ENCODE data around the gene BMP2K. TPM values are rescaled to one million over a fixed set of nuclear protein-coding genes. Genes with fewer than 3 reads are reported as not detected.

Gene BMP2K
- total RNA-seq, 2 experiments from 2014 or later, result 4.6 to 5.6 TPM

- no peak for TF ChIP-seq CTCF (IDR thresholded peaks at IDR 0.05)
- Histone ChIP-seq H3K4me3 (ENCODE audit: low read length) (no peak overlapping the region), H3K4me1 (ENCODE audit: insufficient read depth, low read length) (no peaks in the 10 kb centered on the region), H3K36me3 (ENCODE audit: insufficient read depth, low read length) (peaks cover 48% of the 10 kb centered on the region), H3K9me3 (ENCODE audit: control insufficient read depth in 1 of 2, insufficient read depth in 1 of 2, low read length in 2 of 2) (no peaks in the 10 kb centered on the region), H3K27ac (ENCODE audit: low read depth in 1 of 2, low read length in 2 of 2) (no peak overlapping the region), H3K27me3 (ENCODE audit: control insufficient read depth in 1 of 2, insufficient read depth in 2 of 2, low read length in 2 of 2) (no peaks in the 10 kb centered on the region)
- ATAC-seq (ENCODE audit: poor library complexity) (no peak), DNase-seq (no peak)
- Mint-ChIP-seq H3K4me1 (ENCODE audit: low read depth) (no peaks in the 10 kb centered on the region), H3K9me3 (no peaks in the 10 kb centered on the region), H3K27me3 (no peaks in the 10 kb centered on the region), H3K27ac (no peak overlapping the region), H3K36me3 (ENCODE audit: low read depth) (peaks cover 57% of the 10 kb centered on the region), H3K4me3 (no peak overlapping the region)
- intact Hi-C loops (cut with DNase I, micrococcal nuclease), result no loop called here
- CTCF ChIA-PET, result interaction anchor here (1.1 kb wide), 1 partner anchor 9 kb away, joined by 3 read pairs; no protein-coding TSS in a partner anchor
- POLR2A ChIA-PET, result no interaction called here
These were observed 146.1 kb downstream of the BMP2K start for GRCh38 chr4:78922207-78922606.

- Mint-ChIP-seq H3K4me1 (ENCODE audit: low read depth) (no peaks in the 10 kb centered on the region), H3K27ac (no peak overlapping the region), H3K9me3 (no peaks in the 10 kb centered on the region), H3K27me3 (no peaks in the 10 kb centered on the region), H3K36me3 (ENCODE audit: low read depth) (peaks cover 63% of the 10 kb centered on the region), H3K4me3 (no peak overlapping the region)
- Histone ChIP-seq H3K9me3 (ENCODE audit: control insufficient read depth in 1 of 2, insufficient read depth in 1 of 2, low read length in 2 of 2) (no peaks in the 10 kb centered on the region), H3K27me3 (ENCODE audit: control insufficient read depth in 1 of 2, insufficient read depth in 2 of 2, low read length in 2 of 2) (no peaks in the 10 kb centered on the region), H3K27ac (ENCODE audit: low read depth in 1 of 2, low read length in 2 of 2) (no peak overlapping the region), H3K36me3 (ENCODE audit: insufficient read depth, low read length) (peaks cover 52% of the 10 kb centered on the region), H3K4me3 (ENCODE audit: low read length) (no peak overlapping the region), H3K4me1 (ENCODE audit: insufficient read depth, low read length) (no peaks in the 10 kb centered on the region)
- CTCF ChIA-PET, result interaction anchor here (0.5 kb wide), 1 partner anchor 1946 kb away, joined by 3 read pairs; no protein-coding TSS in a partner anchor
- DNase-seq (no peak), ATAC-seq (ENCODE audit: poor library complexity) (no peak)
- intact Hi-C loops (cut with DNase I, micrococcal nuclease), result no loop called here
- POLR2A ChIA-PET, result no interaction called here
- no peak for TF ChIP-seq CTCF (IDR thresholded peaks at IDR 0.05)
These were observed 147.5 kb downstream of the BMP2K start for GRCh38 chr4:78923464-78924312.

- intact Hi-C loops (cut with DNase I, micrococcal nuclease), result no loop called here
- ChIA-PET CTCF (no interaction called here), POLR2A (interaction anchor here (1.2 kb wide), 1 partner anchor 11 kb away, joined by 6 read pairs; no protein-coding TSS in a partner anchor)
- no peaks in the 10 kb centered on the region for H3K9me3 ChIP-seq (ENCODE audit: control insufficient read depth in 1 of 2, insufficient read depth in 1 of 2, low read length in 2 of 2)
- H3K27me3 ChIP-seq (ENCODE audit: control insufficient read depth in 1 of 2, insufficient read depth in 2 of 2, low read length in 2 of 2), result no peaks in the 10 kb centered on the region
- peaks cover 64% of the 10 kb centered on the region for H3K36me3 ChIP-seq (ENCODE audit: insufficient read depth, low read length)
- no peaks in the 10 kb centered on the region for H3K9me3 Mint-ChIP-seq
- H3K27ac Mint-ChIP-seq, result no peak overlapping the region
- H3K4me1 ChIP-seq (ENCODE audit: insufficient read depth, low read length), result no peaks in the 10 kb centered on the region
- no peak overlapping the region for H3K4me3 ChIP-seq (ENCODE audit: low read length)
- H3K4me1 Mint-ChIP-seq (ENCODE audit: low read depth), result no peaks in the 10 kb centered on the region
- no peaks in the 10 kb centered on the region for H3K27me3 Mint-ChIP-seq
- no peak for DNase-seq
- no peak overlapping the region for H3K4me3 Mint-ChIP-seq
- no peak for ATAC-seq (ENCODE audit: poor library complexity)
- H3K27ac ChIP-seq (ENCODE audit: low read depth in 1 of 2, low read length in 2 of 2), result no peak overlapping the region
- no peak for TF ChIP-seq CTCF (IDR thresholded peaks at IDR 0.05)
- H3K36me3 Mint-ChIP-seq (ENCODE audit: low read depth), result peaks cover 73% of the 10 kb centered on the region
These were observed 150.7 kb downstream of the BMP2K start for GRCh38 chr4:78926826-78927225.
